Fibroblast of the conjunctiva (primary cell): ENCODE data around the gene LOXL3.

Source experiments
- DNase-seq: peaks from one replicate; pipeline ENCODE4 v3.0.0-alpha.2; 2010; ENCODE audit warnings: low read depth

LOXL3 gene, protein sequence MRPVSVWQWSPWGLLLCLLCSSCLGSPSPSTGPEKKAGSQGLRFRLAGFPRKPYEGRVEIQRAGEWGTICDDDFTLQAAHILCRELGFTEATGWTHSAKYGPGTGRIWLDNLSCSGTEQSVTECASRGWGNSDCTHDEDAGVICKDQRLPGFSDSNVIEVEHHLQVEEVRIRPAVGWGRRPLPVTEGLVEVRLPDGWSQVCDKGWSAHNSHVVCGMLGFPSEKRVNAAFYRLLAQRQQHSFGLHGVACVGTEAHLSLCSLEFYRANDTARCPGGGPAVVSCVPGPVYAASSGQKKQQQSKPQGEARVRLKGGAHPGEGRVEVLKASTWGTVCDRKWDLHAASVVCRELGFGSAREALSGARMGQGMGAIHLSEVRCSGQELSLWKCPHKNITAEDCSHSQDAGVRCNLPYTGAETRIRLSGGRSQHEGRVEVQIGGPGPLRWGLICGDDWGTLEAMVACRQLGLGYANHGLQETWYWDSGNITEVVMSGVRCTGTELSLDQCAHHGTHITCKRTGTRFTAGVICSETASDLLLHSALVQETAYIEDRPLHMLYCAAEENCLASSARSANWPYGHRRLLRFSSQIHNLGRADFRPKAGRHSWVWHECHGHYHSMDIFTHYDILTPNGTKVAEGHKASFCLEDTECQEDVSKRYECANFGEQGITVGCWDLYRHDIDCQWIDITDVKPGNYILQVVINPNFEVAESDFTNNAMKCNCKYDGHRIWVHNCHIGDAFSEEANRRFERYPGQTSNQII

GRCh38 chr2:74553892-74554819, at the start of gene LOXL3, which contains the start of gene DOK1:
TSS of gene LOXL3 (minus strand) at chr2:74553942. CDS start at chr2:74552634, 1,308 bp downstream.
TSS of gene DOK1 (plus strand) at chr2:74554720. CDS start at chr2:74554755, 35 bp downstream.
- DNase-seq: peak; percentile 77

- DNase-seq: no peak
Observed at GRCh38 chr2:74602586-74603281, 49.0 kb upstream of the LOXL3 start.

DNA sequence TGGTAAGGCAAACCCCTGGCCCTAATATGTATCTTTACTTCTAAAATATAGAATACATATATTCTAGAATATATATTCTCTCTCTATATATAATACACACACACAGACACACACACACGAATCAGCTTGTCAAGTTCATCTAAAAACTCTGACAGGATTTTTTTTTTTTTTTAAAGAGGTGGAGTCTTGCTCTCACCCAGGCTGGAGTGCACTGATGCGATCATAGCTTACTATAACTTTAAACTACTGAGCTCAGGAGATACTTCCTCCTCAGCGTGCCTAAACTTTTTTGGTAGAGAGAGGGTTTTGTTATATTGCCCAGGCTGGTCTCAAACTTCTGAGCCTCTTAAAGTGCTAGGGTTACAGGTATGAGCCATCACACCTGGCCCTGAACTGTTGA, 45.9 kb upstream of the LOXL3 start:
- DNase-seq: no peak

- no peak for DNase-seq
Observed at GRCh38 chr2:74597410-74597809, 43.7 kb upstream of the LOXL3 start.

DNA sequence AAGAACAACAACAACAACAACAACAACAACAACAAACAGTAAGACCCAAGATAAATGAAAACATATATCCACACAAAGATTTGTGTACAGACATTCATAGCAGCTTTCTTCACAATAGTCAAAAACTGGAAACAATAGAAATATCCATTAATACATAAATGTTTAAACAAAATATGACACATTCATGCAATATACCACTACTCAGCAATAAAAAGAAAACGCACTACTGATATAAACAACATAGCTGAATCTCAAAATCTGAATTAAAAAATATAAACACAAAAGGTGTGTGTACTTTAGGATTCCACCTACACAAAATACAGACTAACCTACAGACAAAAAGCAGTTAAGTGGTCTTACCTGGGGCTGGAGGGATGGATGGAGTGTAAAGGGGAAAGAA, 42.8 kb upstream of the LOXL3 start:
- no peak for DNase-seq

DNA sequence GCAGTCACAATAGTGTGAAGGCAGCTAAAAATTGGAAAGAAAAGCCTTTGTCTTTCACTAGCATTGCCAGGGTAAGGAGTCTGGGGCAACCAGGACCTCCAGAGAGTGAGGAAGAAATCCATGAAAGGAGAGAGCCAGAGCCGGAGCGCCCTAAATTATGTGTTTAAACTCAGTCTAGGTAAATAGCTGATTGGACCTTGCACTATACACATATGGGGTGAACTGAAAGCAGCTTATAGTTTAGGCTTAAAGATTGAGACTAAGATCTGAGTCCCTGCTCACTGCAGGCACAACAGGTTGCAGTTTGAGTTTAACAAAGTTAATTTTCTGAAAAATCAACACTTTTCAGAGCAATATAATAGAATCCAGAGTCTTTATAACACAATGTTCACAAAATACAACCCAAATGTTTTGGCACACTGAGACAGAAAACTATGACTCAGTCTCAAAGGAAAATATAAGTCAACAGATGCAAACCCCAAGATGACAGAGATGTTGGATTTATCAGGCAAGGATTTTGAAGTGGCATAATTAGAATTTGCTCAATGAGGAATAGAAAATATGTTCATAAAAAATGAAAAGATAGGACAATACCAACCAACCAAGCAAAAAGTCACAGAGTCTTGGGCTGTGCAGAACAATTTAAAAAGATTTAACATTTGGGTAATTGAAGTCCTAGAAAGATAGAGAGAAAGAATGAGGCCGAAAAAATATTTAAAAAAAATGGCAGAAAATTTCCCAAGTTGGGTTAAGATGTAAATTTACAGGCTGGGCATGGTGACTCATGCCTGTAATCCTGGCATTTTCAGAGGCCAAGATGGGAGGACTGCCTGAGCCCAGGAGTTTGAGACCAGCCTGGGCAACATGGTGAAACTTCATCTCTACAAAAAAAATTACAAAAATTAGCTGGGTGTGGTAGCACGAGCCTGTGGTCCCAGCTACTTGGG, 40.4 kb upstream of the LOXL3 start:
- no peak for DNase-seq

DNA sequence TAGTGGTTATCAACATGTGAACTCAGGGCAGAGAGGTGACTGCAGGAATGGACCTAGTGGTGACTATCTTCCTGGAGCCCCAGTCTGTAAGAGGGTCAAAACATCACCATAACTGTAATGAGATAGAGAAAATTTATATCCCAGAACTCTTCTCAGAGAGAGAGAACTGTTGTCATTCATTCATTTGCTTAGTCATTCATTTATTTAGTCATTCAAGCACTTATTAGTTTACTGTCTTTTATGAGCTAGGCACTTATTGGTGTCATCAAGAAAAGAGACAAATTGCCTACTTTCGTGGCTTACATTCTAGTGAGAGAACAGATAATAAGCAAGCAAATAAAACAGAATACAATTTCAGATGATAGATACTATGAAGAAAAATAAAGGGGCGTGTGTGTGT, 34.9 kb upstream of the LOXL3 start:
- DNase-seq: no peak

- DNase-seq: peak; percentile 56
Observed at GRCh38 chr2:74587664-74588277, 34.0 kb upstream of the LOXL3 start.

DNA sequence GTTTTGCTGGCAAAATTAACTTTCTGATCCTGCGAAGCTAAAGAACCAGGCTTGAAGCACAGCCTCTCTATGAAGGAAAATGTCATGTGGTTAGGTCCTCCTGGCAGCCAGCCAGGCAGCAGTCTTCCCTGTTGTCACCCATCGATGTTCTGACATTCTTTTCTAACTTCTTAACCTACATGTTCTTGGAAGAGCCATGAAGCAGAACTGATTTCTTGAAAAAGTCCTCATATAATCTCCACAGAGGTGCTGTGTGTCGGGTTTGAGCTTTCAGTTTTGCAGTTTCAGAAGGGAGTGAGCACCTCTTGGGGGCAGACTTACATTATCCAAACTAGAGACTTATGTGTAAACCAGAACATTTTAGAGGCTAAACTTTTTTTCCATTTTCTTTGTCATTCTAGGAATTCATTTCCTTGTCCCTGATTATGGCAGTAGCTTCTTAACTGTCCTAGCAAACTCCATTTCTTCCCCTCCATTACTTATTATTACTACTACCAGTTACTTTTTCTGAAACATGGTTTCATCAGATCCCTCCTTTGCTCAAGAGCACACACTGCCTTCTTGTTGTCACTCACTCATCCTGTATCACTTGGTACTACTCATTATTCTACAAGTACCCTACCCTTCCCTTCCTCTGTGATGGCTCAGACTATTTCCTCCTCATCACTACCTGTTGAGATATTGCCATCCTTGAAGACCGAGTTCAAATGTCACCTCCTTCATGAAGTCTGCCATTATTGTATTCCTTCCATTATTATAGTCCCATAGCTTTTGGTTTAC, 31.9 kb upstream of the LOXL3 start:
- DNase-seq: no peak

- DNase-seq: no peak
Observed at GRCh38 chr2:74584088-74584645, 30.4 kb upstream of the LOXL3 start.

GRCh38 chr2:74583504-74583903, 29.8 kb upstream of the LOXL3 start:
- no peak for DNase-seq

DNA sequence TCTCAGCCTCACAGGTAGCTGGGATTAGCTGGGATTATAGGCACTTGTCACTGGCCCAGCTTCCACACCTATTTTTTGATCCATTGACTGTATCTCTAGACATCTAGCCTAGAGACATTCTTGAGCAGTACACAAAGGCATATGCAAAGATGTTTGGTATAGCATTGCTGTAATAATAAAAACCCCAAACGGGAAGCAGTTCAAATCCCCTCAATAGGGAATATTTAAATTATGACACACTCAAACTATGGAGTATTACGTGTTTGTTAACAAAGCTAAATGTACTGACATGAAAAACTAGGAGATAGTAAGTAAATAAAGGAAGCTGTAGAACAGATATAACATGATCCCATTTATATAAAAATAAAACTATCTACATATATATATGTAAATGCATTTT, 28.4 kb upstream of the LOXL3 start:
- DNase-seq: no peak

DNA sequence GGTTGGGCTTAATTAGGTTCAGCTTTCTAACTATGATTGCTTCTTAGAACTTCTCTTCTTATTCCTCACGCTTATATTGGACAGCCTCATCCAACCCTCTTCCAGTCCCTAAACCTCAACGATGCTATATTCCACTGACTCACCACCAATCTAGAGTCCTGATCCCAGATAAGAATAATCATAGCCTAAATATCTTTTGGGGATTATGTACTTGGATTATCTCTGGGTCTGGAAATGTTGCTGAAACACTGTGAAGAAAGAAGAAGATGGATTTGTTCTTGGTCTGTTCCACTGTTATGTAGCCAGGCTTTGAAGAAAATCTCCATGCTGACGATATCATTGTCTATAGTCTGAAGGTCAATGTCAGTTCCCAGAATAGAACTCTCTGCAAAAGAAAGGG, 27.7 kb upstream of the LOXL3 start:
- no peak for DNase-seq

GRCh38 chr2:74578408-74578807, 24.7 kb upstream of the LOXL3 start:
- DNase-seq: no peak

- DNase-seq: no peak
Observed at GRCh38 chr2:74577448-74577847, 23.7 kb upstream of the LOXL3 start.

DNA sequence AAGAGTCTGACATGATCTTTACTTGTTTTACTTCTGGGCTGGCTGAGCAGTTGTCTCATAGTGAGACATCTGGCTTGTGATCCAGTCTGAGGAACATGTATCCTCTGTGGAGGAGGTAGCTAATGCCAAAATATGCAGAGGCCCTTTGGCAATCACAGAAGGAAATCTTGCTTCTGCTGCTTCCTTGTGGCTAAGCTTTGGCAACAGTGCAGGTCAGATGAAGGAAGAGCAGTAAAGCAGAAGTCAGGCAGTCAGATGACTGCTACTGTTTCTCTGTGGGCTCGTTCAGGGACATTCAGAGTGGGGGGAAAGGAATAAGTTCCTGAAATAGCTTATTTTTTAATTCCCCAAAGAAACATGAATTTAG, 23.1 kb upstream of the LOXL3 start:
- DNase-seq: peak; percentile 80

DNA sequence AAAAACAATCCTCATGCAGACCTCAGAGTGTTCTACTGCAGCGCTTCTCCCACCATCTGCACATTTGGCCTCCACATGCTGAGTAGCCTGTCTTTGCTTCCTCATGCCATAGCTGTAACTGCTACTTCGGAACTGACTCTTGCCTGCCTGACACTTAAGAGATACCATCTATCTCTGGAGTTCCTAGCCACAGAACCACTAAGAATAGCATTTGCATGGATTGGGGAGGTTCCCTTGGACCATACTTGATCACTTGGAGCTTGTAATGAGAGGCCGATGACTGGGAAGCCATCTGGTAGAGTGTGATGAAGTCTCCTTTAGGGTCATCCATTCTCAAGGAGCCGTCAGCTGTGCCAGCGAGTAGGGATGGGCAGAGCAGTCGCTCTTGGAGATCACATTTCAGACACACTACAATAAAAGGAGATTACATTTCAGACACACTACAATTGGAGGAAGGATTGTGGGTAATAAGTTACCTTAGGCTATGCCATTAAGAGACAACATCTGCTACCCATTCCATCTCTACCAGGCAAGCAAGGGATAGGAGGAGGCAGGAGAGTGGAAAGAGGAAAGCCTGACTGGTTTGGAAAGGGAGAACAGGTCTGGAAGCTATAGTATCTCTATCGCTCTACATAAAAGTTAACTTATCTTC, 22.6 kb upstream of the LOXL3 start:
- no peak for DNase-seq

DNA sequence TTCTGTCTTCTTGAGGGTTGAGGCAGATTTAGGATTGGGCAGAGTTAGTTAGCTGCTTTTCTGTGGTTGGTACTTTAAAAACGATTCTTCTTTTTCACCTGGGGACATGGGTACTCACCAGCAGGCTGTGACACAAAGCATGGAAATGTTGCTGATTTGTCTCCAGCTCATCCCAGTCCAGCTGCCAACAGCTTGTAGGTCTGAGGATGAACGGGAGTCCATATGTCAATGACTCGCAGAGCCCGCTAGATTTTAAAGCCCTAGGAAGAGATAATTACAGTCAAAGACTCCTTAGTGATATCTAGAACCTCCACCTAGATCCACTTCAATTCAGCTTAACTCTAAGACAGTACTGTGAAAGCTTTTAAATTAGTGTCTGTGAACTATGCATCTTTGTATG, 21.6 kb upstream of the LOXL3 start:
- no peak for DNase-seq
